Measurements from ENCODE around the gene BIK.

GRCh38 chr22:43101306-43101705 is 9.2 kb upstream of the BIK start:
- TF ChIP-seq POLR2AphosphoS5 (IDR thresholded peaks at IDR 0.05; ENCODE audit: low read depth, low read length) (no peak), TCF12 (IDR thresholded peaks at IDR 0.05) (no peak), MXI1 (IDR thresholded peaks at IDR 0.05; ENCODE audit: low read depth, low read length) (no peak), CTCF (IDR thresholded peaks at IDR 0.05) (no peak), MEF2A (IDR thresholded peaks at IDR 0.05; ENCODE audit: borderline replicate concordance, low read depth) (no peak), YY1 (IDR thresholded peaks at IDR 0.05; ENCODE audit: low read depth) (no peak), PBX3 (IDR thresholded peaks at IDR 0.05) (no peak), TAF1 (IDR thresholded peaks at IDR 0.05; ENCODE audit: borderline replicate concordance, low read depth, low read length) (no peak), JUND (IDR thresholded peaks at IDR 0.05) (no peak), EP300 (IDR thresholded peaks at IDR 0.05; ENCODE audit: borderline replicate concordance in 1 of 2, low read depth in 1 of 2, low read length in 1 of 2) (peak in 1 of 2 experiments; percentile 43; a peak in 1 of 4 replicates), USF2 (IDR thresholded peaks at IDR 0.05; ENCODE audit: borderline replicate concordance, low read depth, low read length) (no peak), GABPA (IDR thresholded peaks at IDR 0.05; ENCODE audit: low read depth) (no peak)
